H1 (cell line): ENCODE data around the gene SERPINB2. TPM values are rescaled to one million over a fixed set of nuclear protein-coding genes. Genes with fewer than 3 reads are reported as not detected.
A peak's percentile ranks its signal among the peaks of the same experiment; 100 is the strongest.

Experiments
- CTCF ChIA-PET: fragments of 300-600 bp; sonication (Branson Sonifier 250); formaldehyde crosslinking; loops from one replicate; lab custom pipeline; 2021; ENCODE audit not compliant: partially characterized antibody; lab: Charles Lee
- POLR2A ChIA-PET: fragments of 300-600 bp; sonication (Branson Sonifier 250); formaldehyde crosslinking; loops from one replicate; lab custom pipeline; 2021; ENCODE audit warnings: inconsistent platforms; ENCODE audit not compliant: partially characterized antibody; lab: Charles Lee
- DNase-seq, 2 experiments: peaks; one replicate each; pipeline versions ENCODE4 v3.0.0 to v3.0.0-alpha.2; 2010 to 2022; ENCODE audit warnings: low spot score in 2 of 2, low read depth in 1 of 2, mixed read lengths in 1 of 2
- FAIRE-seq: peaks from 2 replicates; lab custom pipeline; 2011; peaks lifted over from hg19 to GRCh38; lab: Jason Lieb, UNC
- H2AFZ ChIP-seq: 2 replicates; pipeline ENCODE4 v1.8.1; 2012; ENCODE audit warnings: low read length, inconsistent platforms
- H2AK5ac ChIP-seq: 2 replicates; pipeline ENCODE4 v1.6.1; 2013; ENCODE audit warnings: low read depth, low read length
- H2BK120ac ChIP-seq: replicated peaks from 2 replicates; pipeline ENCODE3; 2013; ENCODE audit warnings: low read depth, low read length, inconsistent platforms
- H2BK12ac ChIP-seq: 2 replicates; pipeline ENCODE4 v1.6.1; 2013; ENCODE audit warnings: low read depth, low read length
- H2BK15ac ChIP-seq: 2 replicates; pipeline ENCODE4 v1.6.1; 2013; ENCODE audit warnings: low read length
- H2BK20ac ChIP-seq: 2 replicates; pipeline ENCODE4 v1.6.1; 2013; ENCODE audit warnings: low read length
- H2BK5ac ChIP-seq: 2 replicates; pipeline ENCODE4 v1.6.1; 2013; ENCODE audit warnings: low read depth, low read length
- H3K14ac ChIP-seq: 2 replicates; pipeline ENCODE4 v1.6.1; 2013; ENCODE audit warnings: inconsistent platforms; ENCODE audit not compliant: insufficient read length
- H3K18ac ChIP-seq: 2 replicates; pipeline ENCODE4 v1.6.1; 2013; ENCODE audit warnings: low read length; ENCODE audit errors: extremely low read depth
- H3K23ac ChIP-seq: 2 replicates; pipeline ENCODE4 v1.6.1; 2013; ENCODE audit warnings: inconsistent platforms; ENCODE audit not compliant: insufficient read length
- H3K23me2 ChIP-seq: 2 replicates; pipeline ENCODE4 v1.6.1; 2013; ENCODE audit warnings: low read depth, low read length
- H3K27ac ChIP-seq: 2 replicates; pipeline ENCODE4 v1.6.1; 2011; ENCODE audit warnings: low read depth, low read length, inconsistent platforms
- H3K27me3 ChIP-seq, 4 experiments: replicated peaks in 1 of 4; 1 replicate in 1 of 4; 2 replicates in 3 of 4; pipeline versions ENCODE4 v1.6.1 to v1.8.1; 2011 to 2013; ENCODE audit warnings: low read length in 3 of 4, mild to moderate bottlenecking in 3 of 4, inconsistent platforms in 2 of 4, mixed read lengths in 2 of 4, moderate library complexity in 1 of 4; ENCODE audit not compliant: control insufficient read depth in 3 of 4, insufficient read depth in 3 of 4; ENCODE audit errors: extremely low read depth in 1 of 4
- H3K36me3 ChIP-seq, 4 experiments: 2 replicates each; pipeline versions ENCODE4 v1.6.1 to v1.8.1; 2011 to 2013; ENCODE audit warnings: mild to moderate bottlenecking in 4 of 4, low read length in 3 of 4, moderate library complexity in 2 of 4, control low read depth in 1 of 4, inconsistent platforms in 1 of 4; ENCODE audit not compliant: insufficient read depth in 4 of 4, control insufficient read depth in 2 of 4
- H3K4ac ChIP-seq: replicated peaks from 2 replicates; pipeline ENCODE3; 2013; ENCODE audit warnings: low read length, low read depth, mixed read lengths, inconsistent platforms; ENCODE audit not compliant: insufficient read length
- H3K4me1 ChIP-seq, 4 experiments: replicated peaks in 1 of 4; 1 replicate in 1 of 4; 2 replicates in 3 of 4; pipeline versions ENCODE4 v1.6.1 to v1.8.1; 2011 to 2013; ENCODE audit warnings: low read length in 3 of 4, inconsistent platforms in 2 of 4, mixed read lengths in 1 of 4; ENCODE audit not compliant: insufficient read depth in 4 of 4, control insufficient read depth in 3 of 4
- H3K4me2 ChIP-seq, 2 experiments: 2 replicates each; pipeline versions ENCODE4 v1.6.1 to v1.8.1; 2011 to 2013; ENCODE audit warnings: low read depth in 2 of 2, low read length in 2 of 2, control low read depth in 1 of 2, inconsistent platforms in 1 of 2, mild to moderate bottlenecking in 1 of 2; ENCODE audit not compliant: insufficient read depth in 1 of 2
- H3K4me3 ChIP-seq, 4 experiments: fragments of 200-600, 300-600 bp in 1 of 4; sonication (generic), shearing (Covaris generic), sonication (Bioruptor Twin) in 1 of 4; 2 replicates each; pipeline versions ENCODE4 v1.5.1 to v1.8.1; 2011 to 2016; ENCODE audit warnings: low read length in 4 of 4, low read depth in 3 of 4, control low read depth in 2 of 4, inconsistent platforms in 2 of 4, mild to moderate bottlenecking in 2 of 4, mixed read lengths in 1 of 4, moderate library complexity in 1 of 4; ENCODE audit not compliant: insufficient read depth in 2 of 4; ENCODE audit errors: extremely low read depth in 1 of 4
- H3K56ac ChIP-seq: replicated peaks from 2 replicates; pipeline ENCODE3; 2013; ENCODE audit warnings: low read depth, mild to moderate bottlenecking, mixed read lengths, low read length, inconsistent platforms; ENCODE audit not compliant: insufficient read length
- H3K79me1 ChIP-seq: 2 replicates; pipeline ENCODE4 v1.6.1; 2013; ENCODE audit warnings: low read depth, low read length, control low read depth
- H3K79me2 ChIP-seq, 2 experiments: 2 replicates each; pipeline versions ENCODE4 v1.6.1 to v1.8.1; 2012 to 2013; ENCODE audit warnings: low read length in 2 of 2, mild to moderate bottlenecking in 2 of 2, inconsistent platforms in 1 of 2; ENCODE audit not compliant: insufficient read depth in 2 of 2, control insufficient read depth in 1 of 2
- H3K9ac ChIP-seq, 4 experiments: replicated peaks in 1 of 4; 1 replicate in 1 of 4; 2 replicates in 3 of 4; pipeline versions ENCODE4 v1.6.1 to v1.8.1; 2011 to 2013; ENCODE audit warnings: low read depth in 3 of 4, low read length in 3 of 4, control low read depth in 2 of 4, mild to moderate bottlenecking in 2 of 4, moderate library complexity in 2 of 4, inconsistent platforms in 1 of 4; ENCODE audit errors: extremely low read depth in 1 of 4
- H3K9me3 ChIP-seq, 2 experiments: 2 replicates each; pipeline versions ENCODE4 v1.6.1 to v1.8.1; 2012 to 2013; ENCODE audit warnings: mild to moderate bottlenecking in 2 of 2, moderate library complexity in 2 of 2, control low read depth in 1 of 2, inconsistent platforms in 1 of 2, low read depth in 1 of 2, low read length in 1 of 2, mixed read lengths in 1 of 2; ENCODE audit not compliant: insufficient read depth in 2 of 2
- H4K20me1 ChIP-seq, 2 experiments: replicated peaks in 1 of 2; 2 replicates each; pipeline versions ENCODE3 to v1.8.1; 2011 to 2013; ENCODE audit warnings: inconsistent platforms in 2 of 2, low read length in 2 of 2, mild to moderate bottlenecking in 1 of 2; ENCODE audit not compliant: insufficient read depth in 2 of 2, control insufficient read depth in 1 of 2
- H4K5ac ChIP-seq: 2 replicates; pipeline ENCODE4 v1.6.1; 2013; ENCODE audit warnings: low read length, low read depth, mixed read lengths, inconsistent platforms; ENCODE audit not compliant: insufficient read length
- H4K8ac ChIP-seq: 2 replicates; pipeline ENCODE4 v1.8.0; 2013; ENCODE audit warnings: mild to moderate bottlenecking, moderate library complexity, low read length, inconsistent platforms; ENCODE audit not compliant: insufficient read depth; ENCODE audit errors: extremely low read depth
- H4K91ac ChIP-seq: replicated peaks from 2 replicates; pipeline ENCODE3; 2013; ENCODE audit warnings: low read length, mixed read lengths, inconsistent platforms; ENCODE audit not compliant: insufficient read length
- CHD2 ChIP-seq: IDR thresholded peaks from 2 replicates; pipeline ENCODE4 v1.6.1; 2012; ENCODE audit warnings: low read length, improper control_type of control experiment
- SUZ12 ChIP-seq: fragments of 200-600 bp; sonication (generic); IDR thresholded peaks from 2 replicates; pipeline ENCODE4 v1.6.1; 2012; ENCODE audit warnings: mild to moderate bottlenecking, inconsistent platforms, low read length, moderate library complexity, mixed read lengths
- WGBS, 2 experiments: shearing (Covaris generic) in 1 of 2; methylation state at CpG; one replicate each; pipeline versions ENCODE4 v1.1.6 to v1.1.7; 2013 to 2015; ENCODE audit warnings: low lambda C conversion rate in 2 of 2, mixed read lengths in 2 of 2, inconsistent platforms in 1 of 2, low coverage in 1 of 2, missing lambda C conversion rate in 1 of 2; ENCODE audit not compliant: insufficient replicate concordance in 2 of 2, insufficient coverage in 1 of 2, insufficient read length in 1 of 2; ENCODE audit errors: extremely low coverage in 1 of 2, missing lambda C conversion rate in 1 of 2; 5-methylcytosine and 5-hydroxymethylcytosine counted together
- polyA plus RNA-seq, 7 experiments: library from polyadenylated mRNA; depleted of rRNA in 3 of 7; stranded (reverse) in 5 of 7; unstranded in 2 of 7; fragments of >200 nt in 5 of 7; fragments of 200-250 nt in 2 of 7; gene quantifications; 1 replicate in 5 of 7; 2 replicates in 1 of 7; 4 replicates in 1 of 7; pipeline versions ENCODE4 v1.2.1 to v1.2.3, GENCODE V29; 2011 to 2013; ENCODE audit warnings: missing spikeins in 2 of 7, mixed read lengths in 2 of 7
- total RNA-seq: library from RNA; stranded (reverse); fragmentation: NEBNext Ultra II Directional; extraction: Animal tissue kit (Norgen Biotek cat#: 25700); gene quantifications from 2 replicates; pipeline ENCODE4 v1.2.1, GENCODE V29; 2021

SERPINB2 gene
- total and polyA plus RNA-seq, 2 of the 8 experiments (the other 6 are each of a cell fraction or from before 2014, with no cell fraction given): not detected

GRCh38 chr18:63949068-63949737, 61.7 kb downstream of the SERPINB2 start, which contains the start of gene HMSD:
Gene HMSD, plus strand, starts transcription at chr18:63949301. Its CDS starts 4,155 bp downstream, at chr18:63953456.
- H3K79me2 ChIP-seq: no peaks in the 10 kb centered on the region
- DNase-seq: peak; percentile 54 to 83
- H3K36me3 ChIP-seq: no peaks in the 10 kb centered on the region
- peak within 1 kb of the TSS; percentile 44; the same call in 1 of the 2 replicates for H2BK12ac ChIP-seq
- H2BK5ac ChIP-seq: no peak within 1 kb of the TSS
- H3K23me2 ChIP-seq: peaks cover 3% of the 10 kb centered on the region; the same call in 1 of the 2 replicates
- no peak within 1 kb of the TSS for H3K56ac ChIP-seq
- H3K23ac ChIP-seq: no peak within 1 kb of the TSS
- POLR2A ChIA-PET: interaction anchor here (0.6 kb wide), 1 partner anchor 534 kb away, joined by 3 read pairs; no protein-coding TSS in a partner anchor
- no peaks in the 10 kb centered on the region for H3K27me3 ChIP-seq
- no peak within 1 kb of the TSS for H2BK120ac ChIP-seq
- H3K4me2 ChIP-seq: peak within 1 kb of the TSS; percentile 52 to 77
- H4K5ac ChIP-seq: no peak within 1 kb of the TSS
- no peak within 1 kb of the TSS for H2AK5ac ChIP-seq
- no peaks in the 10 kb centered on the region for H3K79me1 ChIP-seq
- H3K9me3 ChIP-seq: no peaks in the 10 kb centered on the region
- H2BK15ac ChIP-seq: no peak within 1 kb of the TSS
- CTCF ChIA-PET: interaction anchor here (0.6 to 1.3 kb wide), 5 partner anchors 11 to 121 kb away, joined by 3 to 5 read pairs (median 3); no protein-coding TSS in a partner anchor
- H3K4me3 ChIP-seq: peak within 1 kb of the TSS; percentile 29 to 68 (median 58)
- no peak within 1 kb of the TSS; the same call in 1 of the 2 replicates for H3K18ac ChIP-seq
- 5% methylated on average over 28 of the region's 35 CpGs; no CpG with 5 or more reads in 1 of the 2 experiments for WGBS, 2 experiments
- H3K27ac ChIP-seq: 0 out of 2 replicates have a peak within 1 kb of the TSS, but pooled peaks have one; percentile 4
- H3K14ac ChIP-seq: no peak within 1 kb of the TSS
- peak within 1 kb of the TSS; percentile 86; the same call in 1 of the 2 replicates for H2AFZ ChIP-seq
- H4K20me1 ChIP-seq: no peaks in the 10 kb centered on the region
- H4K8ac ChIP-seq: no peak within 1 kb of the TSS
- H3K4me1 ChIP-seq: no peaks in the 10 kb centered on the region
- H4K91ac ChIP-seq: peak within 1 kb of the TSS; percentile 10
- H3K4ac ChIP-seq: no peak within 1 kb of the TSS
- H2BK20ac ChIP-seq: 0 out of 2 replicates have a peak within 1 kb of the TSS, but pooled peaks have one; percentile 23
- FAIRE-seq: no peak
- H3K9ac ChIP-seq: peak within 1 kb of the TSS in 3 of 4 experiments; percentile 16 to 24 (median 20); a peak in 3 of 7 replicates
- TF ChIP-seq SUZ12: no peak
- no peak for TF ChIP-seq CHD2
